HG02973 (cell line): ENCODE data around the gene DDIT3.
A peak's percentile ranks its signal among the peaks of the same experiment; 100 is the strongest.
"Not testable (repeated sequence)": the region's sequence is repeated elsewhere in the genome, so short reads cannot be mapped to it uniquely, and the experiment has no call there.

Source experiments
- ATAC-seq: cut with Tn5 transposase; IDR thresholded peaks from one replicate; pipeline ENCODE4 v1.9.1; 2021; ENCODE audit warnings: moderate library complexity; ENCODE audit not compliant: unreplicated experiment

The DDIT3 gene

GRCh38 chr12:57526477-57527126, 6.3 kb upstream of the DDIT3 start:
- no peak for ATAC-seq

DNA sequence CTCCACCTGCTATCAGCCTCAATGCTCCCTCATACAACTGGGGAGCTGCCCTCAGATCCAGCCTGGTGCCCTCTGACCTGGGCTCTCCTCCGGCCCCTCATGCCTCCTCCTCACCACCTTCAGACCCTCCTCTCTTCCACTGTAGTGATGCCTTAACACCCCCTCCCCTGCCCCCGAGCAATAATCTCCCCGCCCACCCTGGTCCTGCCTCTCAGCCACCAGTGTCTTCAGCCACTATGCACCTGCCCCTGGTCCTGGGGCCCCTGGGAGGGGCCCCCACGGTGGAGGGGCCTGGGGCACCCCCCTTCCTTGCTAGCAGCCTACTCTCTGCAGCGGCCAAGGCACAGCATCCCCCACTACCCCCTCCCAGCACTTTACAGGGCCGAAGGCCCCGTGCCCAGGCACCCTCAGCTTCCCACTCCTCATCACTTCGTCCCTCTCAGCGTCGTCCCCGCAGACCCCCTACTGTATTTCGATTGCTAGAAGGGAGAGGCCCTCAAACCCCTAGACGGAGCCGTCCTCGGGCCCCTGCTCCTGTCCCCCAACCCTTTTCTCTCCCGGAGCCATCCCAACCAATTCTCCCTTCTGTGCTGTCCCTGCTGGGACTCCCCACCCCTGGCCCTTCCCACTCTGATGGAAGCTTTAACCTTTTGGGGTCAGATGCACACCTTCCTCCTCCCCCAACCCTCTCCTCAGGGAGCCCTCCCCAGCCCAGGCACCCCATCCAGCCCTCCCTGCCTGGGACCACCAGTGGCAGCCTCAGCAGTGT, 5.5 kb upstream of the DDIT3 start:
- ATAC-seq, result no peak

DNA sequence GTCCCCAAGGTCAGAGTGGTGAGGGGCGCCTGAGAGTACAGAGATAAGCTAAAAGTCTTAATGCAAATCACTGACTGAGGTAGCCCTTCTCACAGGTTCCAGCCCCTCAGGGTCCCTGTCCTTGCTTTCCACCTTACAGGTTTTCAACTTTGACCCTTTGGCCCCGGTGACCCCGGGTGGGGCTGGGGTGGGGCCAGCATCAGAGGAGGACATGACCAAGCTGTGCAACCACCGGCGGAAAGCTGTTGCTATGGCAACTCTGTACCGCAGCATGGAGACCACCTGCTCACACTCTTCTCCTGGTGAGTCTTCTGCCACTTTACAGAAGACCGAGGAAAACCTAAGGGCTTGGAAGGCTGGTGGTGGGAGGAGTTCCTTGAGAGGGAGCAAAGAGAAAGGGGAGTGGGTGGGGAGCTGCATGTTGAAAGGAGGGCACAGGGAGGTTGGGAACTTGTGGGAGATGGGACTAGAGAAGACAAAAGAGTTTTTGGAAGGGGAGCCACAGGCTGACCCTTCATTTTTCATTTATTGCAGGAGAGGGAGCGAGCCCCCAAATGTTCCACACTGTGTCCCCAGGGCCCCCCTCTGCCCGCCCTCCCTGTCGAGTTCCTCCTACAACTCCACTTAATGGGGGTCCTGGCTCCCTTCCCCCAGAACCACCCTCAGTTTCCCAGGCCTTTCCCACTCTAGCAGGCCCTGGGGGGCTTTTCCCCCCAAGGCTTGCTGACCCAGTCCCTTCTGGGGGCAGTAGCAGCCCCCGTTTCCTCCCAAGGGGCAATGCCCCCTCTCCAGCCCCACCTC, 4.7 kb upstream of the DDIT3 start:
- ATAC-seq, result no peak

DNA sequence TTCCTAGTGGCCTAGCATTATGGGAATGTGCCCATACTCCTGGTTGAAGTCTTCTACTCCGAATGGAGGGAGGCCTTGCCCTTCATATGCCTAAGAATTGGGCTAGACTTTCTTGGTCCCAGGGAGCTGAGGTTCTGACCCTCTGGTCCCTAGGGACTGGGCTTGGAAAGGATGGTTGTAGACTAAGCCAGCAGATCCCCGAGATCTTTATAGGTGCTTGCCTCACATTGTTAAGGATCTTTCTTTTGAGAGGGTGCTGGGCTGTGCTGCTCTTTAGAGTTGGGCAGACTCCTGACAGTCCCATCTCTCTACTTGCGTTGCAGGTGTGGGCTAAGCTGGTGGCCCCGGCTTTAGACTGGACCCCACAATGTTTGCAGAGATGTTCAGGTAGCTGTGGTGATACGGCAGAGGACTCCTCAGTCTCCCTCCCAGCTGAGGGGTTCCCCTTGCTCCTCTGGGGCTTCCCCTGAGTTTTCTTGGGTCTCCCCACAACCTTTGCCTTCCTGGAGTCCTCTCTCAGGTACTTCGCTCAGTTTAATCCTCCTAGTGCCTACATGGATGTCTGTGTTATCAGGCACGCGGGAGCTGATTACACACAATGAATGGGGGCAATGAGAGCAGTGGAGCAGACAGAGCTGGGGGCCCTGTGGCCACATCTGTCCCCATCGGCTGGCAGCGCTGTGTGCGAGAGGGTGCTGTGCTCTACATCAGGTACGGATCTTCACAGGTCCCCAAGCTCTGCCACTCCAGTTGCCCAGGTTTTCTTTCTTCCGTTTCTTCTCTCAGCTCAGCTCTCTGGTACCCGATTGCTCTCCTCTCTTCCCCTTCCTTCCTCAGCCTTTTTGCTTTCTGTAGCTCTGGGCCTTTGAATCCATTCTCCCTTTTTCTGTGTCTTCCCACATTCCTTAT, 3.6 kb upstream of the DDIT3 start:
- ATAC-seq, result no peak

GRCh38 chr12:57522887-57523705, 2.8 kb upstream of the DDIT3 start:
- no peak for ATAC-seq

DNA sequence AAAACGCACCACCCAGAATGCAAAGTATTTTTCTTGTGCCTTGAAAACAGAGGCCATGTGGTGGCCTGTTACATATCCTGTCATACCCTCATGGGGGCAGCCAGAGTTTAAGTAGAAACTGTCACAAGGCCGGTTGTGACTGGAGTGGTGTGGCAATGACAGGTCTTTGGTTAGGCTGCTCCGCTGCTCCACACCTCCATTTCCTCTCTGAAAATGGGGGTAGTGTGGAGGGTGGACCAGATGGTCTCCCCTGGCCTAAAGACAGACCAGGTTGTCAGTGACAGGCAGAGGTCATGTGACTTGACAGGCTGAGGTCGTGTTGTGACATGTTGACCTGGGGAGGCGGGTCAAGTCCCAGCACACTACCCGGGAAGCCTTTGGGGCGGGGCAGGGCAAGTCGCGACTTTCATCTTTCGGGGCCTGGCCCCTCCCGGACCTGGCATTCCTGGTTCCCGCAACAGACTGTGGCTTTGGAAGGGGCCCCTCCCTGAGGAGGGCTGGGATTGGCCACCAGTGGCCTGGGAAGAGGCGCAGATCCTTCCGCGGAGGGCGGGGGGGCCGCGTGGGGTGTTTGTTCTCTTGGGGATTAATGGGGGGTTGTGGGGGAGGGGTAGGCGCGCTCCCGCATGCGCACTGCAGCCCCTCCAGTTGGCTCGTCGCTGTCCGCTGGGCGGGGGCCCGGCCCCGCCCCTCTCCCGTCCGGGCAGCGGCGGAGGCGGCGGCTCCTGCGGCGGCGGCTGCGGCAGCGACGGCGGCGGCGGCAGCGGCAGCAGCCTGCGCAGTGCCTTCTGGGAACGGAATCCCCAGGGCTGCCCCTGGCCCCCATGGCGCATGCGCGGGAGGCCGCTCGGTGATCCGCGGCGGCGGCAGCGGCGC, 1.9 kb upstream of the DDIT3 start, which contains the start of gene MBD6:
MBD6 (plus strand) TSS at position 814 of the 876 bp plus-strand sequence. CDS start 1,480 bp downstream, outside the sequence.
- ATAC-seq, result peak; percentile 36

DNA sequence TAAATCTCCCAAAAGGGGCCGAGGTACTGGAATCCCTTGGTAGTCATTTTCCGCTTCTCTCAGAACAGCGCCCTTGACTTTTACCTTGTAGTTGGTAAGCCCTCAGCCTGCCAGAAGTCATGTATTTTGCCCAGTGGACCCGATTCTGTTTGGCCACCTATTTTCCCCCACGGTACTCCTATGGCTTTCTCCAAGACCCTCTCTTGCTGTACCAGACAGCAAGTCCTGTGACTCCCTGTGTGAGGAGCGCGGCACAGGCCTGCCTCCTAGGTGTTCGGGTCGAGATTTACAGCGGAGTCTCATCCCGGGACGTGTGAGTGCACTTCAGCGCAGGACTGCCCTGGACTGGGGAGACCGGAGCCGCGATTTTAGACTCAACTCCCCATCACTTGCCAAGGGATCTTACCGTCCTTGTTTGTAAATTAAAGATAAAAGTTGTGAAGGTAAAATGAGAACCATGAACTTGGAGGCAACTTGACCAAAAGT, 1.3 kb upstream of the DDIT3 start:
- ATAC-seq, result no peak

GRCh38 chr12:57519796-57520052, 590 bp downstream of the DDIT3 start:
- ATAC-seq, result no peak

DNA sequence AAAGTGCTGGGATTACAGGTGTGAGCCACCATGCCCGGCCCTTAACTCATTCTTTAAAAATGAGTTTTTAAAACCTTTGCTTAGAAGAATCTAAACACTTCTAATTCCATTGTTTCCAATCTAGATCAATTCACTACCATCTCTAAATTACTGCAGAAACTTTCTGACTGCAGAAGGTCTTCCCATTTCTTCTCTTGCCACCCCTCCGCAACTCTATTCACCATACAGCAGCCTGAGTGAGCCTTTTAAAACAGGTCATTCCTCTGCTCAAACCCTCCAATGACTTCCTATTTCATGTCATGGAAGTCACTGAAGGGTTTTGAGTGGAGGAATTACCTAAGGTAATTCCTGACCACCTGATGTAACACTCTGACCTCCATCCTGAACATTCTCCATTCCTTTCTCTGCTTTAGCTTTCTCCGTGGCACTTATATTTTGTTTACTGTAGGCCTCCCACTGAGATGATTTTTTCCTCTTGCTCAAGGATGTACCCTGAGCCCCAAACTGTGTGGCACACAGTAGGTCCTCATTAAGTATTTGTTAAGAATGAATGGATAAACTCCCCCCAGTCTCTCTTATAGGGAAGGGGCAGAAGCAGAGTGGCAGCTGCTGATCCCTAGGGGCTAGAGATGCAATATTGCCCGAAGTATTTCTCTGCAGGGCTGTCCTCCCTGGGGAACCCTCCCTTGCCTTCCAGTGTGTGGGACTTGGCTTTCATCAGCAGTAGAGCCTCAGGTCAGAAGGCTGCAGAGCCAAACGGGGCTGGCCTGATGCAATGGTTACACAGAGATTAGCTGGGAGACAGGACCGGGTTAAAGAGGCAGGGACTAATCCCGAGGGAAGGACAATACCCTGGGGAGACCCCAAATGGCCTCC, 1.2 kb downstream of the DDIT3 start:
- ATAC-seq, result no peak

DNA sequence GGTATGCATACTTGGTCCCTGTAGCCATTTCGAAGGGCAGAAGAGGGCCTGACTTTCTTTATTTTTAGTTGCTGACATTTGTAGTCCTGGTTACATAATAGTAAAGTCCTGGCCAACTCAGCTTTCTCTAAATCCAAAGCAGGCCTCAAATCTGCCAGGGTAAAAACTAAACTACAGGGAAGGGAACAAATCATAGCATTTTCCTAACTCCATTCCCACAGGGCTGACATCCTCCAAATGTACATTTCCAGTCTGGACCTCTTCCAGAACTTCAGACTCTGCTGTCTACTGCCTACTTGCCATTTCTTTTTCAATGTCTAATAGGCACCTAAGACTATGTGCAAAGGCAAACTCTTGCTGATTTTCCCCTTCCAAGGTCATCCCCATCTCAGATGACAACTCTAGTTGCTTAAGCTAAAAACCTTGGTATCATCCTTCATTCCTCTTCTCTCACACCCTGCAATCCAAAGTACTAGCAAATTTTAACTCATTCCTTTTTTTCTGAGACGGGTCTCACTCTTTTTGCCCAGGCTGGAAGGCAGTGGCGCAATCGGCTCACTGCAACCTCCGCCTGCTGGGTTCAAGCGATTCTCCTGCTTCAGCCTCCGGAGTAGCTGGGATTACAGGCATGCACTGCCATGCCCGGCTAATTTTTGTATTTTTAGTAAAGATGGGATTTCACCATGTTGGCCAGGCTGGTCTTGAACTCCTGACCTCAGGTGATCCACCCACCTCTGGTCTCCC, 2.0 kb downstream of the DDIT3 start:
- no peak for ATAC-seq

GRCh38 chr12:57517718-57518117, 2.6 kb downstream of the DDIT3 start:
- not testable (repeated sequence) for ATAC-seq

DNA sequence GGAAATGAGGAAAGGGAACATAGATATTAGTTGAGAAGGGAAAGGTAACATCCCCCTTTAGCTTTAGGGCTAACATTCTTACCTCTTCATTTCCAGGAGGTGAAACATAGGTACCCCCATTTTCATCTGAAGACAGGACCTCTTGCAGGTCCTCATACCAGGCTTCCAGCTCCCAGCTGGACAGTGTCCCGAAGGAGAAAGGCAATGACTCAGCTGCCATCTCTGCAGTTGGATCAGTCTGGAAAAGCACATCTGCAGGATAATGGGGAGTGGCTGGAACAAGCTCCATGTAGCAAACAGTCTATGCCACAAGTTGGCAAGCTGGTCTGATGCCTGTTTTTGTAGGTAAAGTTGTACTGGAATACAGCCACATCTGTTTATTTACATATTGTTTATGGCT, 3.1 kb downstream of the DDIT3 start:
- no peak for ATAC-seq

DNA sequence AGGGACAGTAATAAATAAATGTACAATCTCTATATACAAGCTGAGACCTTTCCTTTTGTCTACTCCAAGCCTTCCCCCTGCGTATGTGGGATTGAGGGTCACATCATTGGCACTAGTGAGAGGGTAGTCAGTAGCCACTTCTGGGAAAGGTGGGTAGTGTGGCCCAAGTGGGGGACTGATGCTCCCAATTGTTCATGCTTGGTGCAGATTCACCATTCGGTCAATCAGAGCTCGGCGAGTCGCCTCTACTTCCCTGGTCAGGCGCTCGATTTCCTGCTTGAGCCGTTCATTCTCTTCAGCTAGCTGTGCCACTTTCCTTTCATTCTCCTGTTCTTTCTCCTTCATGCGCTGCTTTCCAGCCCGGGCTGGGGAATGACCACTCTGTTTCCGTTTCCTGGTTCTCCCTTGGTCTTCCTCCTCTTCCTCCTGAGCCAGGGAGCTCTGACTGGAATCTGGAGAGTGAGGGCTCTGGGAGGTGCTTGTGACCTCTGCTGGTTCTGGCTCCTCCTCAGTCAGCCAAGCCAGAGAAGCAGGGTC, 3.6 kb downstream of the DDIT3 start:
- ATAC-seq, result no peak

- no peak for ATAC-seq
These were observed 4.3 kb downstream of the DDIT3 start for GRCh38 chr12:57515934-57516541.

DNA sequence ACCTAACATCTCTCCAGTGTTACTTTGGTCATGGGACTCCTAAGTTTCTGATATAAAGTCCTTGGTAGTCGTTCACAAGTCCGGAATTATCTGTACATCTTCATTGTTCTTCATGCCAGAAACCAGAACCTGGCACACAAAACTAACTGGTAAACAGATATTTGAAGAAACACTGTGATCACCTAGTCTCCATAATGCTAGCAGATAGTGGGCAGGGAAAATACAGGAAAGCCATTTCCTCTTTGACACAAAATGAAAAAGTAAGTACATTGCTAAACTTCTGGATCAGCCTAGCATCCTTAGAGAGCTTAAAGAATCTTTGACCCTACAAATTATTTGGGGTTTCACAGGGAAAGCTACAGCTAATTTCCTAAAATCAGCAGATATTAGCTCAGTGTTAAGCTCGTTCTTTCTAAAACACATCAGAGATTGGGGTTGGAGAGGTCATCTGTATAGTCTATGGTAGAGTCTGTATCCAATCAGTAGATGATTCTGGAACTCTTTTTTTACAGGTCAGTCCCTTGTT, 4.8 kb downstream of the DDIT3 start:
- no peak for ATAC-seq

- no peak for ATAC-seq
These were observed 5.5 kb downstream of the DDIT3 start for GRCh38 chr12:57514720-57515407.
